Measurements from ENCODE around the gene PLEK.

The PLEK gene

DNA sequence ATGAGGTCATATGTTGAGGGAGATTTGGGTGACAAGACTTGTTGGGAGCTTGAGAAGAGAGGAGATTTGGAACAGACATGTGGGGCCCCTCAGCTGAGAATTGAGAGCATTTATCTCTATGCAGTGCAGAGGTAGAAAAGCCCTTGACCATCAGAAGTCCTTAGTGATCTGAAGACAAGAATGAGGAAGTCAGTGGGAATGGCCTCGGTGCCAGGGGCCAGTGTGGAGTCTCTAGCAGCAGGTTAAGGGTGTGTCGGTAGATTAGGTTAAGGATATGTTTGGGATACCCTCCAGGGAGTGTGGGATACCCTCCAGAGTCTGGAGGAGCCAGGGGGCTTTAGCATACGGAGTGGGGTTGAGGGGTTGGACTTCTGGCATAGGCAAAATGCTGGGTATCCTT is 60.4 kb downstream of the PLEK start:
- Mint-ChIP-seq H3K36me3 (ENCODE audit: low read depth) (no peaks in the 10 kb centered on the region), H3K4me3 (no peak overlapping the region), H3K4me1 (ENCODE audit: low read depth) (peaks cover 7% of the 10 kb centered on the region), H3K27me3 (ENCODE audit: low read depth) (peaks cover 5% of the 10 kb centered on the region), H3K9me3 (no peaks in the 10 kb centered on the region), H3K27ac (no peak overlapping the region)

DNA sequence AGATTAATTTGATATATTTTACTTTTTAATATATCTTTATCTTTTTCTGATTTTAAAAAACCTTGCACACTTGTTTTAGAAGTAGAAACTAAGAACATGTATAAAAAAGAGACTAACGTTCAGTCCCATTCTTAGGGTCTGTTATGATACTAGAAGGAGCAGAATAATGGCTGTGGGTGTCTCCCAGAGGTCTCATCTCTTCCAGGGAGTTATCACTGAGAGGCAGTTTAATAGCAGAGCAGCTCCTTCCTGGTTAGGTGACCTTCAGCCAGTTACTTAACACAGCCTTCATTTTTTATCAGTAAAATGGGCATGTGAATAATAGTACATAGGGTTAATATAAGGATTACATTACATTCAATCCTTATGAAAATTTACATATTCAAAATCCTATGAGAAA is 61.4 kb downstream of the PLEK start:
- no peak overlapping the region for H3K27ac Mint-ChIP-seq
- no peak overlapping the region for H3K4me3 Mint-ChIP-seq
- H3K27me3 Mint-ChIP-seq (ENCODE audit: low read depth) = peaks cover 5% of the 10 kb centered on the region
- H3K4me1 Mint-ChIP-seq (ENCODE audit: low read depth) = peaks cover 7% of the 10 kb centered on the region
- H3K36me3 Mint-ChIP-seq (ENCODE audit: low read depth) = no peaks in the 10 kb centered on the region
- H3K9me3 Mint-ChIP-seq = no peaks in the 10 kb centered on the region

DNA sequence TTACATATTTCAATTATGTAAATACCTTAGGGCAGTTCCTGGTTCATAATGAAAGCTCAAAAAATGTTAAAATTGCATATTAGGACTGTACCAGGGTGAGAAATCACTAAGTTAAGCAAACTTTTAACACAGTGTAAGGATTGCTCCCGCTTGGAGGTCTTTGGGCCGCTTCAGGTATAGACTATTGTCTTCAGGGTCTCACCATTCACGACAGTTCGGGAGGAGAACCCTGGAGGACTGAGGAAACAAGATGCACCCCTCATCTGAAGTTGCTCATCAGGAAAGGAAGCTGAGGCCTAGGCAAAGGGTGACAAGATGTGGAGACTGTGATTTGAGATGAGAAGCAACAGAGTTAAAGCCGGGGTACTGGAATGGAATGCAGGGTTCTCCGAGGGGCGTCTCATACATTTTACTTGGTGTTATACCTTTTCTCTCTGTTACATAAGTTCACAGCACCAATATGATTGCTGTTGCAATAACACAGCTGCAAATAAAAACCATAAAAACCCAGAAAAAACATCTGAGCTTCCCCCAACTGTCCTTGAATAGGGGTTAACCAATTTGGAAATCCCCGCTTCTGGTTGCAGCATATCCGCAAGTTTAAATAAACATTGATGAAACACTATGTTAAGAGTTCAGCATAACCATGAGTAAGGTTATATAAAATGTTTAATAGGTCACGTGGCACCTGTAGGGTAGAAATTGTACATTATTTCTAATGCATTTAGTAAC is 61.9 kb downstream of the PLEK start:
- peaks cover 4% of the 10 kb centered on the region for H3K4me1 Mint-ChIP-seq (ENCODE audit: low read depth)
- H3K27me3 Mint-ChIP-seq (ENCODE audit: low read depth) = peaks cover 5% of the 10 kb centered on the region
- no peaks in the 10 kb centered on the region for H3K9me3 Mint-ChIP-seq
- no peak overlapping the region for H3K27ac Mint-ChIP-seq
- no peaks in the 10 kb centered on the region for H3K36me3 Mint-ChIP-seq (ENCODE audit: low read depth)
- H3K4me3 Mint-ChIP-seq = no peak overlapping the region

DNA sequence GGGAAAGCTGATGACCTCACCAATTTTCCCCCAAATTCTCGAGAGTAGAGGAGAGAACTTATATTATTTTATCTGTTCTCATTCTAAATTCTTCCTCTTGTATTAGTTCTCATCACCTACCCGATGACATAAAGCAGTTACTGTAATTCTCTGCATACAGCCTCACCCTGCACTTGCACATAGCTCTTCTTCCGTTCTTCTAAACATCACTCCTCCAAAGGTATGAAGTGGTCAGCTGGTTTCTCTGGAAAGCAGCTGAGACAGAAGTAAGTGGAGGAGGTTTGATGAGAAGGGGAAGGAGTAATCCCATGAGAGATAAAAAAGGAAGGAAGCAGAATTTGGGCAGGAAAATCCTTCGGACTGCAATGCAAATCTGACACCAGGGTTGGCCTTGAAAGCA is 63.0 kb downstream of the PLEK start:
- no peak overlapping the region for H3K4me3 Mint-ChIP-seq

DNA sequence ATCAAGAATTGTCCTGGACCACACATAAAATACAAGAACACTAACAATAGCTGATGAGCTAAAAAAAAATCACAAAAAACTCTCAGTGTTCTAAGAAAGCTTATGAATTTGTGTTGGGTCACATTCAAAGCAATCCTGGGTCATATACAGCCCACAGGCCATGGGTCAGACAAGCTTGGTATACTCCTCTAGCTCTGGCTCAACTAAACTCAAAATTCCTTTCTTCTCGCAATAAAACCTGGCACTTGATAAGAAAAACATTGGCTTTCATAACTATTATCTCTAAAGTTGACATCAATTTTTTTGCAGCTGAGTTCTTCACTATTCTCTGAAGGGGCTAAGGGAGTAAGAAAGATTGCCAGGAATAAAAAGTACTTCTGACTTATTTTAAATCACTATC is 63.7 kb downstream of the PLEK start:
- Mint-ChIP-seq H3K4me1 (ENCODE audit: low read depth) (peaks cover 4% of the 10 kb centered on the region), H3K27me3 (ENCODE audit: low read depth) (peaks cover 5% of the 10 kb centered on the region), H3K36me3 (ENCODE audit: low read depth) (no peaks in the 10 kb centered on the region), H3K4me3 (no peak overlapping the region), H3K9me3 (no peaks in the 10 kb centered on the region), H3K27ac (no peak overlapping the region)

More for the DNA sequence above, 63.0 kb downstream of the PLEK start:
- Mint-ChIP-seq H3K36me3 (ENCODE audit: low read depth) (no peaks in the 10 kb centered on the region), H3K27ac (no peak overlapping the region), H3K4me1 (ENCODE audit: low read depth) (peaks cover 4% of the 10 kb centered on the region), H3K27me3 (ENCODE audit: low read depth) (peaks cover 5% of the 10 kb centered on the region), H3K9me3 (no peaks in the 10 kb centered on the region)

DNA sequence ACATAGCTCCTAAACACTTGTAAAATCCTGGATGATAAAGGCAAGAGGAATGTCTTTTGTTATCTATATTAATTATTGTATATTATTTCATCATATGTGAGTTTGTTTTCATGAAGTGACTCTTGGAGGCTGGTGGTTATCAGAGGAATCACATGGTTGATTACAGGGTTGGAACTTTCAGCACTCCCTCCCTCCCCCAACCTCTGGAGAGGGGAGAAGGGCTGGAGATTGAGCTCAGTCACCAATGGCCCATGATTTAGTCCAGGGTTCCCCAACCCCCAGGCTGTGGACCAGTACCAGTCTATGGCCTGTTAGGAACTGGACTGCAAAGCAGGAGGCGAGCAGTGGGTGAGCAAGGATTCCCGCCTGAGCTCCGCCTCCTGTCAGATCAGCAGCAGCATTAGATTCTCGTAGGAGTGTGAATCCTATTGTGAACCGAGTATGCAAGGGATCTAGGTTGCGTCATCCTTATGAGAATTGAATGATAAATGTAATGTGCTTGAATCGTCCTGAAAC is 64.3 kb downstream of the PLEK start:
- no peaks in the 10 kb centered on the region for H3K9me3 Mint-ChIP-seq
- peaks cover 5% of the 10 kb centered on the region for H3K27me3 Mint-ChIP-seq (ENCODE audit: low read depth)
- H3K4me3 Mint-ChIP-seq = no peak overlapping the region
- H3K36me3 Mint-ChIP-seq (ENCODE audit: low read depth) = no peaks in the 10 kb centered on the region
- peaks cover 4% of the 10 kb centered on the region for H3K4me1 Mint-ChIP-seq (ENCODE audit: low read depth)
- H3K27ac Mint-ChIP-seq = no peak overlapping the region

DNA sequence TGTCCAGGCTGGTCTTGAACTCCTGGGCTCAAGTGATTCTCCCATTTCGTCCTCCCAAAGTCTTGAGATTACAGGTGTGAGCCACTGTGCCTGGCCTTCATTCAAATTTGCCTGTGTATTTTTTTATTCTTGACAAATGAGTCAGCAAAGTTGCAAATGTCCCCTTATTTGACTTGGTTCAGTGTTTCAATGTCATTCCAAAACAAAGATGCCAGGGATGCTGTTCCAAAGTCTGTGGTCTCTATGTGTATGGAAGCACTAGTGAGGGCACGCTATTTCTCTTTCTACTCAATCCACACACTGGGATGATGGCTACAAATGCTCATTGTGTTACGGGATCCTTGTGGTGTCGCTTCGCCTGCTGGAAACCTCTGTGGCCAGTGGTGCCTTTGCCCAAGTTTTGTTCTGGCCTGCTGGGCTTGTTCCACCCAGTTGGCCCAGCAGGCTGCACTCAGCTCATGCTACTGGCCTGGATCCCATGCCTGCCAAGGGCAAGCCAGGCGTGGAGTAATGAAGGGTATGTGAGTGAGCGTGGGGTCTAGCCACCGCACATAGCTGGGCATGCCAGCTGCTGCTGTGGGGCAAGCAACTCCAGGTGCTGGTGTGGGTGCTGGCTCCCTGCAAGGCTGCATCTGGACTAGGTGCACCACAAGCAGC is 66.4 kb downstream of the PLEK start:
- no peaks in the 10 kb centered on the region for H3K9me3 Mint-ChIP-seq
- no peaks in the 10 kb centered on the region for H3K36me3 Mint-ChIP-seq (ENCODE audit: low read depth)
- no peak overlapping the region for H3K4me3 Mint-ChIP-seq
- H3K27me3 Mint-ChIP-seq (ENCODE audit: low read depth) = peaks cover 5% of the 10 kb centered on the region
- no peak overlapping the region for H3K27ac Mint-ChIP-seq
- H3K4me1 Mint-ChIP-seq (ENCODE audit: low read depth) = peaks cover 4% of the 10 kb centered on the region

DNA sequence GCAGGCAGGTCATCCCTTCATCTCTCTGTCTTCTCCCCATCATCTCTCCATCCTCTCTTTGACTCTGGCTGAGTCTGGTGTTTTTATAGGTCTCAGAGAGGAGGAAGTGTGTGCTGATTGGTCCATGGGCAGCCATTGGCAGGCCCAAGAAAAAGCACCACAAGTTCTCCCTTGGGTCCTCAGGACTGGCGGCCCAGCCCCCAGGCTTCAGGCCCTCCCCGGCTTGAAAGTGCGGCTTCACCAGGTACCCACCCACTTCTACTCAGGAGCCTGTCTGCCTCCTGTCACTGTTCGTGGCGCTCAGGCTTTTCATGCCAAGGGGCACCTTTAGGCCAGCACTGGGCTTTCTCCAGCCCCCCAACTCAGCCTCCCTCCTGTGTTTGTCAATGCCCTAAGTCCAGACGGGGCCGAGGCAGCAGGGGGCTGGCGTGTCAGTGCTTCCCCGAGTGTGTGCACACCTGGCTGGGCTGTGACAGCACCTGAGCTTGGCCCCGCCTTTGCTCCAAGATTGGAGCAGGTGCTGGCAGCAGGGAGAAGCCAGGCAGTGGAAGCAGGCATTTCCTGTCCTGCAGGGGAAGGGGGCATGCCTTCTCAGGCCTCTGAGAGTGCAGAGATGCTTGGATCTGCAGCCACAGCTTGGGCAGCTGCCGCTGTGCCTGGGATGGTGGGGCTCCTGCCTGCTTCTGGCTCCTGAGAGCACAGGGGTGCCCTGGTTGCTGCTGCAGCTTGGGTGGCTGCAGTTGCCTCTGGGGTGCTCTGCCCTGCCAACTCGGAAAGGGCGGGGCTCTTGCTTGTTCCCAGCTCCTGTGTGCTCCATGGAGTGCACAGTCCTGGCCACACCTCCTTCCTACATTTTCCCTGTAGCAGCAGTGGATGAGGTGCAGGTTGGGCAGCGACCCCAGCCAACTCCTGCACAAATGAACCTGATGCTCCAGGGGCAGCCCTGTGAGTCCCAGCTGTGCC is 67.9 kb downstream of the PLEK start:
- Mint-ChIP-seq H3K27me3 (ENCODE audit: low read depth) (peaks cover 5% of the 10 kb centered on the region), H3K27ac (no peak overlapping the region), H3K4me3 (no peak overlapping the region), H3K36me3 (ENCODE audit: low read depth) (no peaks in the 10 kb centered on the region), H3K9me3 (no peaks in the 10 kb centered on the region), H3K4me1 (ENCODE audit: low read depth) (no peaks in the 10 kb centered on the region)

DNA sequence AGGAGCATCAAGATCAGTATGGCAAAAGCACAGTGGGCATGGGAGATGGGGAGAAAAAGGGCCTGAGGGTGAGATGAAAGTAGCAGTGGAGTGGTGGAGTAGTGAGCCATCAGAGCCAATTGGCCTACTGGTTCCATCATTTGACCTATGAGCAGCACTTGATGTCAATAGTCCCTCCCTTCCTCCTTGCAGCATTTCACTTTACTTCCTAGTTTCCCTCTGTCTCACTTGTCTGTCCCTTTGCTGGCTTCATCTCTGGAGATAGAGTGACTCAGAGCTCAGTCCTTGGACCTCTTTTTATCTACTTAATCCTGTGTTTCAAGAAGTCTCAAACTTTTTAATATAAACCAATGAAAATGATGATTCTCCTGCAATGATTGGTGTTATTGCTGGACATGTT is 69.9 kb downstream of the PLEK start:
- no peak overlapping the region for H3K27ac Mint-ChIP-seq
- no peaks in the 10 kb centered on the region for H3K9me3 Mint-ChIP-seq
- peaks cover 2% of the 10 kb centered on the region for H3K27me3 Mint-ChIP-seq (ENCODE audit: low read depth)
- H3K36me3 Mint-ChIP-seq (ENCODE audit: low read depth) = no peaks in the 10 kb centered on the region
- H3K4me3 Mint-ChIP-seq = no peak overlapping the region
- H3K4me1 Mint-ChIP-seq (ENCODE audit: low read depth) = no peaks in the 10 kb centered on the region

DNA sequence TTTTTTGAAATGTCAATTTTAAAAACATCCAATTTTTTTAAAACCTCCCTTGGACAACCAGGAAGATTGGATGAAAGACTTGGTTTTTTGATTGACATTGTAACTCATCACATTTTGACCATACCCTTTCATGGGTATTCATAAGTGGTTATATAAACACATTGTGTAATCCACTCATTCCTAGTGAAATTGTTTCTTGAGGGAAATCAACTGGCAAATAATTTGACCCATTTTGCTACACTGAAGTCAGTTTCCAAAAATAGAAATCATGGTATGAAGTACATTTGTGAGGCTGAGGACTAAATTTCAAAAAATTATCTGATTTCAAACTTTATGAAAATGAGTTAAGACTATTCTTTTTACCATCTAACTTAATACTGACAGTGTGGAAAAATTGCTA is 70.5 kb downstream of the PLEK start:
- Mint-ChIP-seq H3K36me3 (ENCODE audit: low read depth) (no peaks in the 10 kb centered on the region), H3K27ac (no peak overlapping the region), H3K27me3 (ENCODE audit: low read depth) (no peaks in the 10 kb centered on the region), H3K4me3 (no peak overlapping the region), H3K9me3 (no peaks in the 10 kb centered on the region), H3K4me1 (ENCODE audit: low read depth) (peaks cover 2% of the 10 kb centered on the region)

DNA sequence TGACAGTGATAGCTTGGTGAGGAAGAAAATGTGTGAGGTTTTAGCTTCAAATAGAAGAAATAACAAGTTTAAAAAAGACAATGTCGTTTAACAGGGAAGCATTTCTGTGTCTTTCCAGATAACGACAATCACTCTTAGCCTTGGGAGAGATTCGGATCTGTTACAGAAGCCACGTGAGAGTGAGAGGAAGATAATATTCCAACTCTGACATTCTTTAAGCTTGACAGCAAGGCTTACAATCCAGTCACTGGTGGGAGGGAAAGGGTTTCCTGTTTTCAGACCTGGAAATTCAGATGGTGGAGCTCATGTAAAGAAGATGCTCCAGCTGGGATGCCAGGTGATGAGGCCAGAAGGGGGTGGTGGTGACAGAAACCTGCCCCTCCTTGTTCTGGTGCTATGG is 71.2 kb downstream of the PLEK start:
- Mint-ChIP-seq H3K4me3 (no peak overlapping the region), H3K27me3 (ENCODE audit: low read depth) (no peaks in the 10 kb centered on the region), H3K36me3 (ENCODE audit: low read depth) (no peaks in the 10 kb centered on the region), H3K27ac (no peak overlapping the region), H3K9me3 (no peaks in the 10 kb centered on the region), H3K4me1 (ENCODE audit: low read depth) (peaks cover 8% of the 10 kb centered on the region)

DNA sequence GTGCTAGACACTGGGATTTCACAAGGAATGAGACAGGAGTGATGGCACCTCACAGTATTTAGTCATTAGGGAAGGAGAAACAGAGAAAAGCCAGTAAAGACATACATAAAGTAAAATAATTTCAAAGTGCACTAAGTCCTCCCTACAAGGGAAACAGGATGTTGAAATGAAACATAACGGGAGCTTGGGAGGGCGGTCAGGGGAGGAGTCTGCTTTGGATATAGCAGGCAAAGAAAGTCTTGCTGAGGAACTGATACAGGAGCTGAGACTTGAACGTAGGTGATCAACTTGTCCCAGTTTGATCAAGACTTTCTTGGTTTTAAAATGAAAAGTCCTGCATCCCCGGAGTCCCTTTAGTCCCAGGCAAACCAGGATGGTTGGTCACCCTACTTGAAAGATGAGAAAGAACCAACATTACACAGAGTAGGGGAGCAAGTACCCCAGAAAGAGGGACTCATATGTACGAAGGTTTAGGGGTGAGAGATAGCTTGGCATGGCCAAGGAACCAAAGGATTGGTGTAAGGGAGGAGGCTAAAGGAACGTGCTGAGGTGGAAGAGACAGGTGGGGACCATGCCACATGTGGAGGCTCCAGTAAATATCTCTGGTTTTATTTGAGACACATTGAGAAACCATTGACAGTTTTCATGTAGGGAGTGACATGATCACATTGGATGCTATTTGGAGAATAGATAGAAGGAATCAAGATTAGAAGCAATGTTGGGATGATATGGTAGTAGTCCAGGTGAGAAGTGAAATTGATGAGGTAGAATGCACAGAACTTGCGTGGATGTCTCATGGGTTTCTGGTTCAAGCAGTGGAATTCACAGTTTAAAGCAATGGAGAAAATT is 73.6 kb downstream of the PLEK start:
- Mint-ChIP-seq H3K9me3 (no peaks in the 10 kb centered on the region), H3K4me1 (ENCODE audit: low read depth) (peaks cover 11% of the 10 kb centered on the region), H3K36me3 (ENCODE audit: low read depth) (no peaks in the 10 kb centered on the region), H3K4me3 (no peak overlapping the region), H3K27me3 (ENCODE audit: low read depth) (peaks cover 9% of the 10 kb centered on the region), H3K27ac (no peak overlapping the region)

DNA sequence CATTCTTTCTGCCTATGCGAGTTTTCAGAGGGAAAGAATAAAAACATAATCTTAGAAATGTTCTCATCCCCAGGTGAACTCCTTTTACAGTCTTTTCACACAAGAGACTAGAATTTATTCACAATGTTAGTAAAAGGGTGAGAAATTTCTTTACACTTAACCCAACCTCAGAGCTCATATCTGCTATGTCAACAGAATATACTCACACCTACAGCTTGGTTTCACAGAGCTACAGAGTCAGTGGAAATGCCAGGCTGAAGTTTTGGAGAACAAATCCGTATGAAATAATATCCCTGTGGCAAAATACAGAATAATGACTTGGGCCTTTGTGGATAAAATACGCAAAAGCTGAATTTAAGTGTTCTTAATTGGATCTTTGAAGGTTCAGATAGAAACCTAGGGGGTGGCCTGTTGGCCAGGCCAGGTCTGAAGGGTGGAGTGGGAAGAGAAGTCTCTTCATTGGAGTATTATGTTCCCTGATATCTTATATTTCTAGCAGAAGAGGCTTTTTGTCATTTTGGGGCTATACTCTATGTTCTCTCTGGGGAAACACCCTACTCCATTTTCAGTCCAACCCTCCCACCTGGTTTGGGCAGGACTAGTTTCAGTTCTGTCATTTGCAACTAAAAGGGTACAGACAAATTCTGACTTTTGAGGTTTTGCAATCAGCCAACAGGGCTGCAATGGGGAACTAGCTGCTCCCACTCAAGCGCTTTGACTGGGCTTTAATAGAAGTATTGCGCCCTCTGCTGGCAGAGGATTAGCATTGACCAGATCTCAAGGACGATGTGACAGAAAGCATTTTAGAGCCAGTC is 76.3 kb downstream of the PLEK start:
- Mint-ChIP-seq H3K4me3 (no peak overlapping the region), H3K27ac (peak overlapping the region; percentile 42)

More for the DNA sequence above, 76.3 kb downstream of the PLEK start:
- H3K4me1 Mint-ChIP-seq (ENCODE audit: low read depth) = peaks cover 11% of the 10 kb centered on the region
- peaks cover 9% of the 10 kb centered on the region for H3K27me3 Mint-ChIP-seq (ENCODE audit: low read depth)
- no peaks in the 10 kb centered on the region for H3K36me3 Mint-ChIP-seq (ENCODE audit: low read depth)
- H3K9me3 Mint-ChIP-seq = no peaks in the 10 kb centered on the region
